Hematopoietic multipotent progenitor cell (in vitro differentiated cells): Measurements from ENCODE around the gene LRFN5. TPM values are rescaled to one million over a fixed set of nuclear protein-coding genes. Genes with fewer than 3 reads are reported as not detected.

Experiments
- DNase-seq, 3 donors: peaks; one replicate each; pipeline ENCODE4 v3.0.0-alpha.2; 2011 to 2015; ENCODE audit warnings: low read depth in 2 of 3, low spot score in 2 of 3
- total RNA-seq: library from RNA; depleted of rRNA; stranded (reverse); fragments of >200 nt; gene quantifications from one replicate; pipeline ENCODE4 v1.2.3, GENCODE V29; 2012

LRFN5 gene
- total RNA-seq, 1 donor: under 0.01 TPM

GRCh38 chr14:41761204-41761603 is 154.5 kb downstream of the LRFN5 start:
- DNase-seq: no peak

- no peak for DNase-seq
Measured at GRCh38 chr14:41766772-41767171, 160.1 kb downstream of the LRFN5 start.

DNA sequence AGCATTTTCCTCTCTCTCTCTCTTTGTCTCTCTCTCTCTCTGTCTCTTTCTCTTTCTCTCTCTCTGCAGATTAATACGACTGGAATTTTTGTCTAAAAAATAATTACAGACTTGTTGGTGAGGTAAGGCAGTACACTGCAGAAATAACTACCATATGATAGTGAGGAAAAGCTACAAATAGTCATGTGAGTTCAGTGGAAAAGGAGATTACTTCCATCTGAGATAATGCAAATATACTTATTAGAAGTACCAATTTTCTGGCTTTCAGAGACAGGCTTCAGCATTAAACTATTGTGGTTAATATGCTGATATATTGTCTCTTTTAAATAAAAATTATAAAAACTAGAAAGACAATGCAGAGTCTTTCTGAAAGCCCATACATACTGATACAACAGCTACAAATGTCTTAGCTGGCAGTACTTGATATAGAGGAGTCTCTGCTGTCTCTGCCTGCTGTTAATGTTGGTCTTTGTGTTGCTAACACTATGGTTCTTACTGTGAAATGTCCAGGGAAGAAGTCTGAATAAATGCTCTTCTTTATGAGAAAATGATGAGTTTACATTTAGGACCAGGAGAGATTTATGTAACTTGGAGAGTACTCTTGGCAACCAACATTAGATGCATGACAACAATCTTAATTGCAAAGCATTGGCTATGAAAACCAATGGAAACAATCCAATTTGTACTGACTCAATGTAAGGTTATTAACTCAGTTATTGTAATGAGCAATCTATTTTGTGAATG is 167.0 kb downstream of the LRFN5 start:
- DNase-seq: no peak

DNA sequence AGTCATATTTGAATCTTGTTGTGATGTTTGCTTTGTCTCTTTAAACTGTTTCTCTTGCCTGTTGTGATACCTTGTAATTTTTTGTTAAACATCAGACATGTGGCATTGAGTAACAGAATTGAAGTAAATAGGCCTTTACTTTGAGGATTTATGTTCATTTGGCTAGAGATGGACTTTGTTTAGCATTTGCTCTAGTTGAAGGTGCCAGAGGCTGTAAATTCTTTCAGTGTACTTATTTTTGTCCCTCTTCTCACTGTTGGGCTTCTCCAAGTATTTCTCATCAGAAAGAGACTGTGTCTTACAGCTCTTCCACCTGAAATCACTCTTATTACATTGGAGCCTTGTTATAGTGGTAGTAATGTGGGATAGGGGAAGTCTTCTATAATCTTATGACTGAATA is 175.8 kb downstream of the LRFN5 start:
- DNase-seq: no peak

DNA sequence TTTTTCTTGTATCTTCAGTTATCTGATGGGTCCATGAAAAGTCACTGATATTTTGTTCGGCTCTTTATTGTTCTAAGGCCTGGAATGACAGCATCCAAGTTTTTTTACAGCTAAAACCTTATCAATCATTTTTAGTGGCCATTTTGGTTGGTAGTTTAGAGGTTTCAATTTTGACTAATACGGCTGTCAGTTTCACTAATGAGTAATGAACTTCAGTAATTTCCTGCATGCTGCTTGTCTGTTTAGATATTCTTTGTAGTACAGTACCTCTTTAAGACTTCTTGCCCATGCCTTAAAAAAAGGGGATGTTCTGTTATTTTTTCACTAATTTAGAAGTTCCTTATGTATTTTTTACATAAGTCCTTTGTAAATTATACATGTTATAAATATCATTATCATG is 176.7 kb downstream of the LRFN5 start:
- no peak for DNase-seq

DNA sequence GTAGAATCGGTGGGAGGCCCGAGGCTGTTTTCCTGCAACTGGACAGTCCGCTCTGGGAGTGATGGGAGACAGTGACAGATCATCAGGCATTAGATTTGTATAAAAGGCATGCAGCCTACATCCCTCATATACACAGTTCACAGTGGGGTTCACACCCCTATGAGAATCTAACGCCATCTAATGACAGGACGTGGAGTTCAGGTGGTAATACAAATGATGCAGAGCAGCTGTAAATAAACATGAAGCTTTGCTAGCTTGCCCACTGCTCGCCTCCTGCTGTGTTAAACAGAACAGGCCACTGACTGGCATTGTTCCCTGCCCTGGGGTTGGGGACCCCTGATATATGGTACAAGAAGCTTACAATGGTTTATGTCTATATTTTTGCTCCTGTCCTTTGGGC is 179.0 kb downstream of the LRFN5 start:
- DNase-seq: no peak

GRCh38 chr14:41799817-41800216 is 193.1 kb downstream of the LRFN5 start:
- no peak for DNase-seq

GRCh38 chr14:41805633-41806032 is 199.0 kb downstream of the LRFN5 start:
- DNase-seq: no peak

DNA sequence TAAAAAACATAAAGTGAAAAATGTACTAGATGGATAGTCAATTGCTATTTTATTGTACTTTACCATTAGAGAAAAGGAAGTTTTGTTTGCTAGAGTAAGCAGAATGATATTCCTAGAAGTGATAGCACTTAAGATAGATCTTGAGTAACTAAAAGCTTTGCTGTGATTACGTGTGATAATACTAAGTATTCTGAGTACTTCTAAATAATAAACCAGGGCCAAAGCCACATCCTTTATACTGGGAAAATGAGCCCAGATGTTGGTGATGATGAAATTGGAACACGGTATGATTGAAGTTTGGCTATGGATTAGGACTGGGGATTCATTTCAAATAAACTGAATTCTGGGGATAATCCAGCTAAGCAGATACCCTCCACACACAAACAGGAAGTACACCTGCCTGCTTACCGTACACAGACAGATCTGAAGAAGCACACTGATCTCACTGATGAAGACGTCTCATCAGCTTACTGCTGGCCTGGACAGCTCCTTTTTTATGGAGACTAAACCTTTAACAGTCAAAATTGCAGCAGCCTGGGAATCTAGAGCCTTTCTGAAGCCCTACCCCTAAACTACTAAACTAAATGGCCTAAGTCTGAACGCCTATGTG is 199.8 kb downstream of the LRFN5 start:
- DNase-seq: no peak

DNA sequence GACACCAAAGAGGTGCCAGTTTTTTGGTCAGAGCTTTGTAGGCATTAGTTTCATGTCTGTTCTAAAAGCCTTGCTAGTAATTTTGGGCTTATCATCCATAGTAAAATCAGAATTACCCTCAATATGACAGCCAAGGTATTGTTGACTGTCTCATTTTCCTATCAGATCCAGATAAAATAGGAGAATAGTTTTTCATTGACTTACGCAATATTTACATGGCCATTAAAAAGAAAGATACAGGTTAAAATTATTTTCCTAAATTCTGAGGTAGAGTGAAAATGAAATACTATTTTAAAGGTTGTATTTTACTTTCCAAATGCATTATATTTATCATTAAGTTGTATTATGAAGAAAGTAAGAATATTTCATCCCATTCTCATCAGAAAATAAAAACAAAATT is 203.7 kb downstream of the LRFN5 start:
- DNase-seq: no peak

DNA sequence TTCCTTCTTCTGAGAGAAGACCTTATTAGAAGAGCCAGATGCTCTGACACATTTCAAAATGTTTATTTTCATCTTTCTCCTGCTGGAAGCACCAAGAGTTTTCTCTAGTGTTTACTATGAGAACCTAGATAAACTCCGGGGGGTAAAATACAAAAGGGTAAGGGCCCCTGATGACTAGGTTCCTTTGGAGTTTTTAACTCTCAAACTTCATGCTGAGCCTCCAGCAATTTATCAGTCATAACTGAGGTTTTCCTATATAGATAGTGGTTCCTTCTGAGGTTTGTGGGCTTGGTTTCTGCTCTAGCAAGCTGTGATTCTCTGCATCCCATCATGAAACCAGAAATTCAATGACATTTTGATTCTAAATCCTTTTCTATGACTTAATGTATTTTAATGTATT is 210.9 kb downstream of the LRFN5 start:
- no peak for DNase-seq

GRCh38 chr14:41824441-41824840 is 217.8 kb downstream of the LRFN5 start:
- DNase-seq: no peak

DNA sequence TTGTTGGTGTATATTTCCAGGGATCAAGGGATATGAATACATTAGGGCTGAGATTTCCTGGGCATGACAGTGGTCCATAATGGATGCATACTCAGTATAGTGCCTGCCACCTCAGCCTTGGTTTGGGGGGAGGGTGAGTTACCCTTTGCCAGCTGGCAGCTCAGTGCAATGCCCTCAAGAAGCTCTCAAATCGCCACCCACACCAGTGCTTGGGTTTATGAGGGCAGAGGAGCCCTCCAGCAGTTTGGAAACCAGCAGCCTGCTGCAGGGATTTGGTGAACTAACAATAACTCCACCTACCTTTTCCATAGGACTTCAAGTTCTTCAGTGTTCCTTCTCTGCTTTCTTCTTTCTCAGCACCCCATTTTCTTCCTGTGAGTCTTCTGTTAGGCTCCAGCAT is 218.9 kb downstream of the LRFN5 start:
- no peak for DNase-seq

DNA sequence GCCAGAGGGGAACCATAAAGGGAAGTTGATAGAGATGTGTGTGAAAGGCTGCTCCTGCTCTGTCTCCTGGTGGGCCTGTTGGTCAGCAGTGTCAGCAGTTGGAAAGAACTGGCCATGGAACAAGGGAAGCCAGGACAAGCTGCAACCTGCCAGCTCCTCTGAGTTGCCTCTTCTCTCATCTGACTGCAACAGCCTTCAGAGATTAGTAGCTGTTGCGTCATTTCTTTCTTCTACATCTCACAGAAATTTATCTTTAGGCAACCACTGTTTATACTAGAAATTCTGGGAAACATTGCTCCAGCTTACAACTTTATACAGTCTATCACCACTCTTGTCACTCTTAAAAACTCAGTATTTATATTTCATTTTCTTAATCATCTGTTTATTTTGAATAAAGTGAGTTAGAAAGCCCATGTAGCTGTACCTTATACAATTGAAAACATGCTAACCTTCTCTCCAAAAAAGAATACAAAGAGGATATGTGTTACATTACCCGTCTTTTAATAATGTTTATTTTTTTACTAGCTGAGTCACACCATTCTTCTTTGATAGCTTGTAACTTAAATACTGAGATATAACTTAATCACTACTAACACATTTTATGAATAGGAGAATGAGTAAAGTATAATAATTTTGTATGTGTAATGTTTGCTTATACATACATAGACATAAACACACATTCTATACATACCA is 224.2 kb downstream of the LRFN5 start:
- DNase-seq: no peak

- no peak for DNase-seq
Measured at GRCh38 chr14:41839661-41840060, 233.0 kb downstream of the LRFN5 start.

GRCh38 chr14:41859336-41859735 is 252.7 kb downstream of the LRFN5 start:
- DNase-seq: no peak

GRCh38 chr14:41860586-41860985 is 253.9 kb downstream of the LRFN5 start:
- DNase-seq: no peak

DNA sequence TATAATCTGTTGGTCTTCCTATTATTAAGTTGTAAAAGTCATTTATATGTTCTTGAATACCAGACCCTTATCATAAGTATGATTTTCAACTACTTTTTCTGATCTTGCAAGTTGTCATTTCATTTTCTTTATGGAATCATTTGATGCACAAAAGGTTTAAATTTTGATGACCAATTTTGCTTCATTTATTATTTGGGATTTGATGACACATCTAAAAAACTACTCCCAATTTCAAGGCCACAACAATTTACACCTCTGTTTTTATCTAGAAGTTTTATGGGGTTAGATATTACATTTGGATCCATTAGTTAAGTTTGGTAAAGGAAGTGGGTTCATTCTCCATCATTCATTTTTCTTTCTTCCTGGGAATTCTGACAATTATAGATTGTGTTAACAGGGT is 259.2 kb downstream of the LRFN5 start:
- DNase-seq: no peak

DNA sequence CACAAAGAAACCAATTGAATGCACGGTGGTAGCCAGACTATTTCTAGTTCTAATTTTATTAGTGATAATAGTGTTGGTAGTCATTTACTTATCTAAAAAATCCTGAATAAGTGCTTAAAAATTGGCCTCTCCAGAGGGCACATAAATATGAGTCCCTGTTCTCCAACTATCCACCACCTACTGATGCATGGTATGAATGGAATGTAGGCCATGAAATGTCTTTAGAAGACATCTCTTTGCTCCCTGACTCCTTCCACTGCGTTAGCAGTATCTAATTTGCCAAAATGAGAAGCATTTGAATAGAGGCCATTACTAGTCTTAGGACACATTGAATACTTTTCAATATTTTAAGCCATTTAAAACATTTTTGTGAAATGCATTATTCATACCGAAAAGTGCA is 261.7 kb downstream of the LRFN5 start:
- no peak for DNase-seq

- no peak for DNase-seq
Measured at GRCh38 chr14:41872931-41873685, 266.4 kb downstream of the LRFN5 start.

DNA sequence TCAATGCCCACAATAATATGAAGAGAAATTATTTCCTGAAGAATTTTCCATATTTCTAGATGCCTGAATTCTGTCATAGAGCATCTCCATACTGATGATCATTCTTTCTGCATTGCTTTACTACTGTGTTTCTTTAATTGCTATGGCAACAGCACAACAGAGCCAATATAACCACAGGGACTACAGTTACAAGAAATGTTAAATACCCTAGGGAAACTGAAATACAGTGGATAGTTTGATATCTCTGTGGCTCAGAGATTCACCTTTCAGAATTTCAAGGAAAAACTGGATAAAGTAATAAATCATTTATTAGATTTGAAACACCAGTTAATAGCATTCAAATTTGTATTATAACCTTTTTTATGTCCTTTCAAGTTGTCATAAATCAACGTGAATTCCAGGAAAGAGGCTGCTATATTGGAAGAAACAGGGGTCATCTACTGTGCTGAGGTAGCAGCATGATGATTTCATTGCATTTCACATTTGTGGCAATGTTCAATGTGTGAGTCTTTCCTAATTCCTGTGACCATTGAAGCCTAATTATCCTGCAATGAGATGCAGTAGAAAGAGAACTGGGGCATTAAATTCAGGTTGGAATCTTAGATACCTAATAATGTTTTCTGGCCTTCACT is 267.1 kb downstream of the LRFN5 start:
- no peak for DNase-seq
